ENCODE data around the gene BID. TPM values are rescaled to one million over a fixed set of nuclear protein-coding genes. Genes with fewer than 3 reads are reported as not detected.

Gene BID
- total RNA-seq, 1 experiment from 2014 or later, result 66.7 TPM

DNA sequence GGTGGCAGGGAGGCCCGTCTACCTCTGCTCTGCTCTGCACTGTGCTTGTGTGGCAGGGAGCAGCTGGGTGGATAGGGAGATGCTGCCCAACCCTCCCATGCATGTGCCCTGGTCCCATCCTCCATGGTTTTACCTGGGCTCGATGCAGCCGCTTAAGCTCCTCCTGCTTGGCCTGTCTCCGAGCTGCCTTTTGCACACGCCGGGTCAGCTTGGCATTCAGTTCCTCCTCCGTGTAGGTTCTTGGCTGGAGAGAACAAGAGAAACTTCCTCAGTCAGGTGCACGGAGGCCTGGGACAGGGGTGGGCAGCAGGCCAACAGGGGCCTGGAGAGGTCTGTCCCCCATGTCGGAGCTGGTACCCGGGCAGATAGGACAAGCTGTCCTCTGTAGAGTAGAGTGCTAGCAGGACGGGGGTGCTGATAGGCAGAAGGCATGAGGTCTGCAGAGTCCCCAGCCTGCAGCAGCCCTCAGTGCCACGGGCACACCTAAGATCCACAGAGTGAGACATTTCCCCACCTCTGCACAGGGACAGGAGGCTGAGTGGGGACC is 36.4 kb upstream of the BID start:
- no peaks in the 10 kb centered on the region for H3K9me3 ChIP-seq (ENCODE audit: control insufficient read depth, insufficient read depth, low read depth, low read length)
- no peak overlapping the region for H3K4me3 ChIP-seq (ENCODE audit: low read depth in 2 of 2, low read length in 2 of 2)
- no peak overlapping the region for H3K27ac ChIP-seq (ENCODE audit: low read length)
- TF ChIP-seq SIN3A (IDR thresholded peaks at IDR 0.05; ENCODE audit: borderline replicate concordance, insufficient read depth, low read depth, low read length) (no peak), POLR2AphosphoS5 (IDR thresholded peaks at IDR 0.05; ENCODE audit: low read depth, low read length) (no peak), TCF7L2 (IDR thresholded peaks at IDR 0.05; ENCODE audit: low read depth, low read length) (no peak)
- TF ChIP-seq, protein P1, sequence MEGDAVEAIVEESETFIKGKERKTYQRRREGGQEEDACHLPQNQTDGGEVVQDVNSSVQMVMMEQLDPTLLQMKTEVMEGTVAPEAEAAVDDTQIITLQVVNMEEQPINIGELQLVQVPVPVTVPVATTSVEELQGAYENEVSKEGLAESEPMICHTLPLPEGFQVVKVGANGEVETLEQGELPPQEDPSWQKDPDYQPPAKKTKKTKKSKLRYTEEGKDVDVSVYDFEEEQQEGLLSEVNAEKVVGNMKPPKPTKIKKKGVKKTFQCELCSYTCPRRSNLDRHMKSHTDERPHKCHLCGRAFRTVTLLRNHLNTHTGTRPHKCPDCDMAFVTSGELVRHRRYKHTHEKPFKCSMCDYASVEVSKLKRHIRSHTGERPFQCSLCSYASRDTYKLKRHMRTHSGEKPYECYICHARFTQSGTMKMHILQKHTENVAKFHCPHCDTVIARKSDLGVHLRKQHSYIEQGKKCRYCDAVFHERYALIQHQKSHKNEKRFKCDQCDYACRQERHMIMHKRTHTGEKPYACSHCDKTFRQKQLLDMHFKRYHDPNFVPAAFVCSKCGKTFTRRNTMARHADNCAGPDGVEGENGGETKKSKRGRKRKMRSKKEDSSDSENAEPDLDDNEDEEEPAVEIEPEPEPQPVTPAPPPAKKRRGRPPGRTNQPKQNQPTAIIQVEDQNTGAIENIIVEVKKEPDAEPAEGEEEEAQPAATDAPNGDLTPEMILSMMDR (IDR thresholded peaks at IDR 0.05), result no peak
- no peaks in the 10 kb centered on the region for H3K36me3 ChIP-seq (ENCODE audit: control insufficient read depth, insufficient read depth, low read length)
- intact Hi-C loops (cut with micrococcal nuclease; ENCODE audit: unreplicated experiment), result no loop called here
- DNase-seq (ENCODE audit: low read depth, low spot score), result no peak
- no peaks in the 10 kb centered on the region for H3K27me3 ChIP-seq (ENCODE audit: control insufficient read depth, insufficient read depth, low read length)
- no peak for ATAC-seq
- POLR2A ChIA-PET, result no interaction called here
- CTCF ChIA-PET, result no interaction called here
- BruUV-seq (replicated peaks), result no TSS peak
- in situ Hi-C loops (cut with HindIII; ENCODE audit: low pct_unique_long_range_greater_than_20kb, low sequenced_read_pairs), result no loop called here
- no peaks in the 10 kb centered on the region for H3K4me1 ChIP-seq (ENCODE audit: control insufficient read depth, insufficient read depth, low read length)

DNA sequence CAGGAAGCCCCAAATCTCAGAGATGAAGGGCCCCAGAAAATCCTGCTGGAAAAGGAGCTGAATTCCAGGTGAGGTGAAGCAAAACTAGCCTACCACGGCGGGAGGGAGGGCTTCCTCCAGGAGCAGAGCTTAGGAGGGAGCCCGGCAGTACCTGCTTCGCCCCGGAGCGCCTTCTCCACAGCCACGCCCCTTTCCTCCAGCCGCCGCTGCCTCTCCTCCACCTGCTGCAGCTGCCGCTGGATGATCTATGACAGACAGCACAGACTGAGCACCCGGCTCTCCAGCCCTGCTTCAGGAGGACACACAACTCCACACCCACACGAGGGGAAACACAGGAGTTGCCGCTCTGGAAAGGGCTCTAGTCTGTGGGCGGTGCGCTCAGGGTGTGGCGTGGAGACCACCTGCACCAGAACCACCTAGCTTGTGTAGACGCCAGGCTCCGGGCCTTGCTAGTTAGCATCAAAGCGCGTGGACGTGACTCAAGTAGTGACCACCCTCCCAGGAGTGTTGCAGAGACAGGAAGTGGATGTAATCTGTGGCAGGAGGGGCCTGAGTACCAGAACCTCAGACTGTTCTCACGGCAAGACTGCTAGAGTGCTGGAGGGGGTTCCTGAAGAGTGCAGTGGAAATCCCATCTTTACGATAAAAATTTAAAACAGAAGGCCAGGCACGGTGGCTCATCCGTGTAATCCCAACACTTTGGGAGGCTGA is 34.6 kb upstream of the BID start:
- Histone ChIP-seq H3K27ac (ENCODE audit: low read length) (no peak overlapping the region), H3K27me3 (ENCODE audit: control insufficient read depth, insufficient read depth, low read length) (no peaks in the 10 kb centered on the region), H3K4me1 (ENCODE audit: control insufficient read depth, insufficient read depth, low read length) (no peaks in the 10 kb centered on the region), H3K9me3 (ENCODE audit: control insufficient read depth, insufficient read depth, low read depth, low read length) (no peaks in the 10 kb centered on the region), H3K36me3 (ENCODE audit: control insufficient read depth, insufficient read depth, low read length) (no peaks in the 10 kb centered on the region; the same call in 1 of the 2 replicates), H3K4me3 (ENCODE audit: low read depth in 2 of 2, low read length in 2 of 2) (no peak overlapping the region)
- in situ Hi-C loops (cut with HindIII; ENCODE audit: low pct_unique_long_range_greater_than_20kb, low sequenced_read_pairs) (no loop called here), intact Hi-C loops (cut with micrococcal nuclease; ENCODE audit: unreplicated experiment) (no loop called here)
- ATAC-seq (no peak), DNase-seq (ENCODE audit: low read depth, low spot score) (no peak)
- BruUV-seq (replicated peaks), result no TSS peak
- CTCF ChIA-PET, result no interaction called here
- POLR2A ChIA-PET, result interaction anchor here (0.5 kb wide), 1 partner anchor 23 kb away, joined by 7 read pairs; no protein-coding TSS in a partner anchor
- TF ChIP-seq, protein P1 (IDR thresholded peaks at IDR 0.05), result no peak
- TF ChIP-seq POLR2AphosphoS5 (IDR thresholded peaks at IDR 0.05; ENCODE audit: low read depth, low read length) (no peak), TCF7L2 (IDR thresholded peaks at IDR 0.05; ENCODE audit: low read depth, low read length) (no peak), SIN3A (IDR thresholded peaks at IDR 0.05; ENCODE audit: borderline replicate concordance, insufficient read depth, low read depth, low read length) (no peak)
- TF ChIP-seq, protein P2, sequence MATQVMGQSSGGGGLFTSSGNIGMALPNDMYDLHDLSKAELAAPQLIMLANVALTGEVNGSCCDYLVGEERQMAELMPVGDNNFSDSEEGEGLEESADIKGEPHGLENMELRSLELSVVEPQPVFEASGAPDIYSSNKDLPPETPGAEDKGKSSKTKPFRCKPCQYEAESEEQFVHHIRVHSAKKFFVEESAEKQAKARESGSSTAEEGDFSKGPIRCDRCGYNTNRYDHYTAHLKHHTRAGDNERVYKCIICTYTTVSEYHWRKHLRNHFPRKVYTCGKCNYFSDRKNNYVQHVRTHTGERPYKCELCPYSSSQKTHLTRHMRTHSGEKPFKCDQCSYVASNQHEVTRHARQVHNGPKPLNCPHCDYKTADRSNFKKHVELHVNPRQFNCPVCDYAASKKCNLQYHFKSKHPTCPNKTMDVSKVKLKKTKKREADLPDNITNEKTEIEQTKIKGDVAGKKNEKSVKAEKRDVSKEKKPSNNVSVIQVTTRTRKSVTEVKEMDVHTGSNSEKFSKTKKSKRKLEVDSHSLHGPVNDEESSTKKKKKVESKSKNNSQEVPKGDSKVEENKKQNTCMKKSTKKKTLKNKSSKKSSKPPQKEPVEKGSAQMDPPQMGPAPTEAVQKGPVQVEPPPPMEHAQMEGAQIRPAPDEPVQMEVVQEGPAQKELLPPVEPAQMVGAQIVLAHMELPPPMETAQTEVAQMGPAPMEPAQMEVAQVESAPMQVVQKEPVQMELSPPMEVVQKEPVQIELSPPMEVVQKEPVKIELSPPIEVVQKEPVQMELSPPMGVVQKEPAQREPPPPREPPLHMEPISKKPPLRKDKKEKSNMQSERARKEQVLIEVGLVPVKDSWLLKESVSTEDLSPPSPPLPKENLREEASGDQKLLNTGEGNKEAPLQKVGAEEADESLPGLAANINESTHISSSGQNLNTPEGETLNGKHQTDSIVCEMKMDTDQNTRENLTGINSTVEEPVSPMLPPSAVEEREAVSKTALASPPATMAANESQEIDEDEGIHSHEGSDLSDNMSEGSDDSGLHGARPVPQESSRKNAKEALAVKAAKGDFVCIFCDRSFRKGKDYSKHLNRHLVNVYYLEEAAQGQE (IDR thresholded peaks at IDR 0.05; ENCODE audit: insufficient read depth in 1 of 2, low read depth in 2 of 2, low read length in 1 of 2), result no peak
